ENCODE measurements around the gene PRKCE.
"Not testable (repeated sequence)": the region's sequence is repeated elsewhere in the genome, so short reads cannot be mapped to it uniquely, and the experiment has no call there.

Gene PRKCE

DNA sequence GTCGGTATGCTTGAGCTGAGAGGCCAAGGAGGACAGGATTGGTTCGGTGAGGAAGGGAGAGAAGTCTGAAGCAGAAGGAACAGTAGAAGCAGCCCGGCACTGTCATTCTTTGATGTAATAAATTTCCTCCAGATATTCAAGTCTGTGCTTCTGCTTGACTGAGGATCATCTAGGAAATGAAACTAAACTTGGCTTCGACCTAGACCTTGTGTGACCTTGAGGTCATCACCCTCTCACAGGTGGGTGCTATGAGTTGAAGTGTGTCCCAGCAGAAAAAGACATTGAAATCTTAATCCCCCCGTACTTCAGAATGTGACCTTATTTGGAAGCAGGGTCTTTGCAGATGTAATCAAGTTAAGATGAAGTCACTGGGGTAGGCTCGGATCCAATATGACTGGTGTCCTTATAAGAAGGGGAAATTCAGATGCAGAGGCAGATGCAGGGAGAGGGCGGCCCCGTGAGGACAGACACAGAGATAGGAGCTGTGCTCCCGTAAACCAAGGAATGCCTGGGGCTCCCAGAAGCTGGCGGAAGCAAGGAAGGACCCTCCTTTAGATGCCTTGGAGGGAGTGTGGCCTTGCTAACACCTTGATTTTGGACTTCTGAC is 49.0 kb downstream of the PRKCE start:
- DNase-seq, result no peak

- DNase-seq, result no peak
These were observed 53.8 kb downstream of the PRKCE start for GRCh38 chr2:45705233-45705632.

DNA sequence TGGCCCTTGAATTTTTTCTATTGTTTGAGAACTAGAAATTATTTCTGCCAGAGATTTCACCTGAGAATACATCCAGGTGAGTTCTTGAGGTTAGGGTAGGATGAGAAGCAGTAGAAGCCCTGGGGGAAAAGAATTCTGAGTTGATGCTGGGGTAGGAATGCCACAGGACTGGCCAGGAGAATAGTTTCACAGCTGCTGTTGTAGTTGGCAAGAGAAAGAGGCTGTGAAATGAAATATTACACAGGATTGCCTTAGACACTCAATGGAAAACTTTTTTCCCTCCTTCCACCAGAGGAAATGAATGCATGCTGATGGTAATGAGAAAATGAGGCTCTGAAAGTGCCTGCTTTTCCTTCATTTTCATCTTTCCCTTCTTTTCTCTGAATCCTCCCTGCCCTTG is 54.6 kb downstream of the PRKCE start:
- DNase-seq, result no peak

DNA sequence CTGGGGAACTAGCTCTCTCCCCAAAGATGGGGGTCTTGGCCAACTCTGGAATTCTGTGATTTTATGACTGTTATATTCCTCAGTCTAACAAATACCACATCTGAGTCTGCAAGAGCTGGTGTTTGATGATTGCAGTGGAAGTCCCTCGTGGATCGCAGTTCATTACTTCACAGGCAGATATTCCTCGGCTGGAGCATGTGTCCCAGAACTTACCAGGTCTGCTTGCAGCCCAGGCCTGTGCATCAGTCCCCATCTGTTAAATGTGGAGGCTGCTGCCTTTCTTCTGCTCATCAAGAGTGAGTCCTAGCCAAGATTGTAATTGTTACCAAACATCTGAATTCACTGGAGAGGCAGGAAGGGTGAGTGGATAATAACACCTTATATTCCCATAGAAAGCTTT is 55.5 kb downstream of the PRKCE start:
- no peak for DNase-seq

- no peak for DNase-seq
These were observed 56.2 kb downstream of the PRKCE start for GRCh38 chr2:45707661-45708060.

DNA sequence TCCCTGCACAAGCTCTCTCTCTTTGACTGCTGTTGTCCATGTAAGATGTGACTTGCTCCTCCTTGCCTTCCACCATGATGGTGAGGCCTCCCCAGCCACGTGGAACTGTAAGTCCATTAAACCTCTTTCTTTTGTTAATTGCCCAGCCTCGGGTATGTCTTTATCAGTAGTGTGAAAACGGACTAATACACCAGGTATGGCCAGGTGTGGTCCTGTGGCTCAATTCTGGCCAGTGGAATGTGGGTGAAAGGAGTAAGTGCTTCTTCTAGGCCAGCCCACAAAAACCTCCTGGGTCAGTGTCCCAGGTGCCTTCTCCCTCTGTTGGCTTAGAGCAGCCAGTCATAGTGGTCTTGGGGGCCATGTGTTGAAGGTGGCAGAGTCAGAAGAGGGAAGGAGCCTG is 57.0 kb downstream of the PRKCE start:
- DNase-seq, result no peak

DNA sequence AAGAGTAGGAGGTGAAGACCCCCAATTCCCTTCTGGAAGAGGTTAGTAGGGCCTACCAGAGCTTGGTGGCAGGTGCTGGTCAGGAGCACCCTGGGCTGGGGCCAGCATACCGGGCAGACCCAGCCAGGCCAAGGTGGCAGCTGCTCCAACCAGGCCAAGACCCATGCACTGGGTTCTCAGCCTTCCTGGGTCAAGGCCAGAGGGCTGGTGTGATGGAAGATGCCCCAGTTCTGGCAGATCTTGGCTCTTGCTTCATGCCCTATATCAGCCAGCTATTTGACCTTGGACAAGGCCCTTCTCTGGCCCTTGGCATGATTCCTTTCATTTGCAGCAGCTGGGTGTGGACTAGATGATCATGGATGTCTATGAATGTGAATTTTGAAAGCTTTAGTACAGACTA is 57.7 kb downstream of the PRKCE start:
- DNase-seq, result no peak

- DNase-seq, result no peak
These were observed 59.0 kb downstream of the PRKCE start for GRCh38 chr2:45710468-45710867.

GRCh38 chr2:45711224-45711623 is 59.7 kb downstream of the PRKCE start:
- no peak for DNase-seq

GRCh38 chr2:45712570-45712969 is 61.1 kb downstream of the PRKCE start:
- DNase-seq, result no peak

DNA sequence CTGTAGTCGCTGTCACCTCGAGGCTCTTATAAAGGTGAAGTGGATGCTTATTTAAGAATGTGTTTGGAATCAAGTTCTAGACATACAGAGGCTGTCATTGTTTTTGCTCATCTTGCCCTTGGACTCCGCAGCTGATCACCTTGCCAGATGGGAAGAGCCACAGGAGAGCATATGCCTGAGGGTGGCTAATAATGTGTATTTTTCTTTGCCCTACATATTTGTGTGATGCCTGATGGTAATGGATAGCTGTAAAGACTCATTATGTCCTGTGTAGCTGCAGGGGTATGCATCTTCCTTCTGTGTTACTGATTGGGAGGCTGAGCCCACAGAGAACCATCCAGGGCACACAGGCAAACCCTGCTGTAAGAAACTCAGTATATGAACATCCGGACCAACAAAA is 61.7 kb downstream of the PRKCE start:
- no peak for DNase-seq

- DNase-seq, result no peak
These were observed 62.1 kb downstream of the PRKCE start for GRCh38 chr2:45713591-45713990.

DNA sequence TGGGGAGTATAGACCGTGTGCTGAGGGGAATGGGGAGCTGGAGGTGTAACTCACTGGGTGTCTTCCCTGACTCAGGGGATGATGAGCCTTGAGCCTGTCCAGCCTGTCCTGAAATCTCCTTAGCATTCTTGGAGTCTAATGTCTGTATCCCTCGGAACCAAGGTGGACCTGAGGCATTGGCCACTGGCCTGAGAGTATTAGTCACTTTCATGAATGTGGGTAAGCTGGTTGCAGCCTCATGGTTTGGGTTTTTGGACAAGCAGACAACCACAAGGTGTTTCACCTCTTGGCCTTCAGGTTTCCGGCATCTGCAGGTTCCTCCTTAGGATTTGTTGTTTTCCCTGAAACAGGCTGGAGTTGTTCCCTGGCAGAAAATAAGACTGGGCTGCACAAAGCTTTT is 63.2 kb downstream of the PRKCE start:
- no peak for DNase-seq

- no peak for DNase-seq
These were observed 64.3 kb downstream of the PRKCE start for GRCh38 chr2:45715601-45716379.

DNA sequence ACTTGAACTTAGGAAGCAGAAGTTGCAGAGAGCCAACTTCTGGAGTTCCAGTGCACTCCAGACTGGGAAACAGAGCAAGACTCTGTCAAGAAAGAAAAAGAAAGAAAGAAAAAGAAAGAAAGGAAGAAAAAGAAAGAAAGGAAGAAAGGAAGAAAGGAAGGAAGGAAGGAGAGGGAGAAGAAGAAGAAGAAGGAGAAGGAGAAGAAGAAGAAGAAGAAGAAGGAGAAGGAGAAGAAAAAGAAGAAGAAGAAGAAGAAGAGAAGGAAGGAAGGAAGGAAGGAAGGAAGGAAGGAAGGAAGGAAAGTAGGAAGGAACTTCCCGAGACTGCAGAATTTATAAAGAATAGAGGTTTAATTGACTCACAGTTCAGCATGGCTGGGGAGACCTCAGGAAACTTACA is 65.0 kb downstream of the PRKCE start:
- not testable (repeated sequence) for DNase-seq

GRCh38 chr2:45716915-45717314 is 65.4 kb downstream of the PRKCE start:
- no peak for DNase-seq

DNA sequence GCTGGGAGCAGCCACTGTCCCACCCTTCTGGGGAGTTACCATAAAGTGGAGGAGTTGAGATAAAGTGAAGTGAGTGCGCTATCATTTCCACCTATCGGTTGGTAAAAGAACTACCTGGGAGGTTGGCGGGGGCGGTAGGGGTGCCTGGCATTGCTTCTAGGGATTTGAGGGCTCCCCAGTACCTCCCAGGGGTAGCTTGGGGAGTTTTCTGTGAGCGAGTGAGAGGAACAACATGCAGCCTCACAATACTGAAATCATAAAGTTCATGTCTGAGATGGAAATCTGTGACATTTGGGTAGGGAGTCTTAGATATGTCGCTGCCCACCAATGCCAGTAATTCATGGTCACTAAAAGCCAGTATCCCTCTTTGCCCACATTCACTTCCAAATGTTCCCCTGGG is 68.7 kb downstream of the PRKCE start:
- DNase-seq, result no peak

- DNase-seq, result no peak
These were observed 69.7 kb downstream of the PRKCE start for GRCh38 chr2:45721150-45721549.

GRCh38 chr2:45722477-45722876 is 71.0 kb downstream of the PRKCE start:
- no peak for DNase-seq

- DNase-seq, result no peak
These were observed 72.4 kb downstream of the PRKCE start for GRCh38 chr2:45723857-45724256.

- no peak for DNase-seq
These were observed 72.9 kb downstream of the PRKCE start for GRCh38 chr2:45724335-45724734.

GRCh38 chr2:45725731-45726130 is 74.3 kb downstream of the PRKCE start:
- no peak for DNase-seq

DNA sequence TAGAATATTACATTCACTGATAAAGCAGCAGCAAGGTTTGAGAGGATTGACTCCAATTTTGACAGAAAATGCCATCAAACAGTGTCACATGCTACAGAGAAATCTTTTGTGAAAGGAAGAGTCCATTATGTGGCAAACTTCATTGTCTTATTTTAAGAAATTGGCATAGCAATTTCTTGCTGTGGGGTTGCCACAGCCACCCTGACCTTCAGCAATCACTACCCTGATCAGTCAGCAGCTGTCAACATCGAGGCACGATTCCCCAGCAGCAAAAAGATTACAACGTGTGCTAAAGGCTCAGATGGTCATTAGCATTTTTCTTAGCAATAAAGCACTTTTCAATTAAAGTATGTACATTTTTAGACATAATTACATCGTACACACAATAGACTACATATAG is 74.7 kb downstream of the PRKCE start:
- no peak for DNase-seq

DNA sequence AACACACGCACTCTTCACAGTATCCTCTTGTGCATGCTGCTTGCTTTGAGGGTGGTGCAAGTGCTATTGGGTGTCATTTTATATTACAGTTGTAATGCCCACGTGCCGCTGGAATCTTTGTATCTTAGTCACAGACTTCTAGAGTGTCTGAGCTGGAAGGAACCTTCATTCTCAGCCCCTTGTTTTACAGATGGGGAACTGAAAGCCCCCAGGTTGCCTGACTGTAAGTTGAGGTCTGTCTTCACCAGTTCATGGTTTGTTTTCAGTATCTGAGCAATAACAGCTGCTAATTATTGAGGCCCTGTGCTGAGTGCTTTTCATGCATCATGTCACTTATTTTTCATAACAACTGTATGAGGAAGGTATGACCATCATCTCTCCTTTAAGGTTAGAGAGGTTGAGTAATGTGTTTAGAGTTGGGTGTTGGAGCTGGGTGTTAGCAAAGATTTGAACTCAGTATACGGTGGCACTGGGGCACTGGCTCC is 77.0 kb downstream of the PRKCE start:
- no peak for DNase-seq
